PC-9 (cell line): ENCODE results near the gene SHISA5.

Experiments
- EZH2 ChIP-seq: fragments of 200-600 bp; sonication (generic); IDR thresholded peaks from 2 replicates; pipeline ENCODE4 v1.8.0; 2017; ENCODE audit warnings: antibody characterized with exemption, low read depth
- TF ChIP-seq, protein P1 (sequence below): fragments of 200-600 bp; sonication (generic); conservative IDR thresholded peaks from 2 replicates; pipeline ENCODE4 v1.6.1; 2017; ENCODE audit warnings: mixed run types, antibody characterized with exemption, mild to moderate bottlenecking, moderate library complexity

DNA sequence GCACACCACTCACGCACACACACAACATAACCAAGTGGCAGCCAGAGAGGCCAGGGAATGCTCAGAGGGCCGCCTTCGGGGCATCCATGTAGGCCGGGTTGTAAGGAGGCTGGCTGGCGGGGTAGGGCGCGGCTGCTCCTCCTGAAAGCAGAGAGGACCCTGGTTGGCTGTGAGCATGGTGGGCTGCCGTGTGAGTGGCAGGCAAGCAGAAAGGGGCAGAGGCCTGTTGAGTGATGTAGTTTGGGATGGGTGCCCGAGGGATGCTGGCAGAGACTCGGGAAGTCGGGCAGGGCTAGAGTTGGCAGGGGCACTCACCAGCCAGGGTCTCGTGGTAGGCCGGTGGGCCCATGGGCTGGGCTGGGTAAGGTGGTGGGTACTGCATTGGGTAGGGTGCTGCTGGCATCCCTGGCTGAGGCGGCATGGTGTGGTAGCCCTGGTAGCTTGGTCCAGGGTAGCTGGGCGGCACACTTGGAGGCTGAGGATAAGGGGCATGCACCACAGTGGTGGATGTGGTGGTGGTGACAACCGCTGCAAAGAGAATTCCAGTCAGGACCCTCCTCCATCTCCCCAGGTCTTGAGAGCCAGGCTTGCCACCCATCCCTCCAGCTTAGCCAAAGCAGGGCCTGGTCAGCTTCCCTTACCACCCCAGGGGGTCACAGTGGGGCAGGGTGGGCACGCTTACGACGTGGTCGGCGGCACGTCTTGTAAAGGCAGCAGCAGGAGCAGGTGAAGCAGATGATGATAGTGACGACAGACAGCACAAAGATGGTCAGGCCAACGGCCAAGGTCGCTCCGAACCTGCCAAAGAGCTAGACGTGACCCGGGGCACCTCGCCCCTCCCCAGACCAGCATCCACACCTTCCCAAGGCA is 34.7 kb downstream of the SHISA5 start:
- TF ChIP-seq, protein P1, sequence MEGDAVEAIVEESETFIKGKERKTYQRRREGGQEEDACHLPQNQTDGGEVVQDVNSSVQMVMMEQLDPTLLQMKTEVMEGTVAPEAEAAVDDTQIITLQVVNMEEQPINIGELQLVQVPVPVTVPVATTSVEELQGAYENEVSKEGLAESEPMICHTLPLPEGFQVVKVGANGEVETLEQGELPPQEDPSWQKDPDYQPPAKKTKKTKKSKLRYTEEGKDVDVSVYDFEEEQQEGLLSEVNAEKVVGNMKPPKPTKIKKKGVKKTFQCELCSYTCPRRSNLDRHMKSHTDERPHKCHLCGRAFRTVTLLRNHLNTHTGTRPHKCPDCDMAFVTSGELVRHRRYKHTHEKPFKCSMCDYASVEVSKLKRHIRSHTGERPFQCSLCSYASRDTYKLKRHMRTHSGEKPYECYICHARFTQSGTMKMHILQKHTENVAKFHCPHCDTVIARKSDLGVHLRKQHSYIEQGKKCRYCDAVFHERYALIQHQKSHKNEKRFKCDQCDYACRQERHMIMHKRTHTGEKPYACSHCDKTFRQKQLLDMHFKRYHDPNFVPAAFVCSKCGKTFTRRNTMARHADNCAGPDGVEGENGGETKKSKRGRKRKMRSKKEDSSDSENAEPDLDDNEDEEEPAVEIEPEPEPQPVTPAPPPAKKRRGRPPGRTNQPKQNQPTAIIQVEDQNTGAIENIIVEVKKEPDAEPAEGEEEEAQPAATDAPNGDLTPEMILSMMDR = no peak
- no peak for TF ChIP-seq EZH2
